Left cardiac atrium (tissue), 2 donors: ENCODE data around the gene DEPDC7. TPM values are rescaled to one million over a fixed set of nuclear protein-coding genes. Genes with fewer than 3 reads are reported as not detected.

Experiments
- total RNA-seq, 2 donors: library from RNA; stranded (reverse); fragmentation: NEBNext Ultra II Directional; extraction: Animal tissue kit (Norgen Biotek cat#: 25700); gene quantifications; one replicate each; pipeline ENCODE4 v1.2.1, GENCODE V29; 2021
- donor health status: DM: no; HTN: yes; CAD: no; lungs with severe emphysema.
- donor health status: DM: yes; HTN: yes; CAD: no.

DEPDC7 gene
- total RNA-seq, 2 donors from 2014 or later: 0.41 to 0.42 TPM

Other genes with a start within 250 kb of the DEPDC7 start
- gene CCDC73, start 221.2 kb upstream of the DEPDC7 start, total RNA-seq: not detected
- gene PRRG4, start 186.0 kb upstream of the DEPDC7 start, total RNA-seq: 1 to 10 TPM in 1 of 2 donors, under 1 TPM in 1; 0.92 to 1.0 TPM
- 10 to 100 TPM; 17.0 to 18.3 TPM for gene QSER1, start 123.1 kb upstream of the DEPDC7 start, total RNA-seq
- gene TCP11L1, start 23.7 kb downstream of the DEPDC7 start, total RNA-seq: 1 to 10 TPM; 9.7 to 9.8 TPM
- 10 to 100 TPM; 14.0 to 15.8 TPM for gene CSTF3, start 145.6 kb downstream of the DEPDC7 start, total RNA-seq
- 100 to 1,000 TPM; 202 to 226 TPM for gene HIPK3, start 241.5 kb downstream of the DEPDC7 start, total RNA-seq